GM12878 (cell line): ENCODE measurements around the gene FRMD3. TPM values are rescaled to one million over a fixed set of nuclear protein-coding genes. Genes with fewer than 3 reads are reported as not detected.

Experiments used
- ATAC-seq: fragments of 200-7000 bp; cut with Tn5 transposase; 3 replicates; pipeline ENCODE4 v1.9.1; 2020; ENCODE audit warnings: mild to moderate bottlenecking, moderate library complexity
- BruUV-seq: library from RNA; stranded (reverse); fragments of 400-500 nt; replicated peaks from 2 replicates; lab custom pipeline; 2021; lab: Mats Ljungman, UMichigan
- CTCF ChIA-PET: fragments of 300-600 bp; sonication (Branson Sonifier 250); formaldehyde crosslinking; extraction: SDS; loops from one replicate; lab custom pipeline; 2021; ENCODE audit warnings: inconsistent platforms; lab: Yijun Ruan, JAX
- POLR2A ChIA-PET: fragments of 350-600 bp; formaldehyde crosslinking; extraction: SDS; loops from one replicate; lab custom pipeline; 2021; ENCODE audit warnings: inconsistent platforms; lab: Charles Lee
- RAD21 ChIA-PET: fragments of 300-600 bp; sonication (Branson Sonifier 250); formaldehyde crosslinking; loops from one replicate; lab custom pipeline; 2023; ENCODE audit warnings: antibody characterized with exemption; ENCODE audit not compliant: unreplicated experiment; lab: Charles Lee
- SMC1A ChIA-PET: fragments of 300-600 bp; sonication (Branson Sonifier 250); formaldehyde crosslinking; loops from one replicate; lab custom pipeline; 2023; ENCODE audit not compliant: unreplicated experiment, uncharacterized antibody; lab: Charles Lee
- DNase-seq: peaks from one replicate; pipeline ENCODE4 v3.0.0-alpha.2; 2011; ENCODE audit warnings: low read depth, low spot score
- FAIRE-seq: peaks from 3 replicates; lab custom pipeline; 2011; peaks lifted over from hg19 to GRCh38; lab: Jason Lieb, UNC
- H2AFZ ChIP-seq: 2 replicates; pipeline ENCODE4 v1.6.0; 2011; ENCODE audit warnings: low read depth, low read length, control low read depth; ENCODE audit not compliant: control insufficient read depth
- H3K27ac ChIP-seq: 2 replicates; pipeline ENCODE4 v1.5.1; 2011; ENCODE audit warnings: control low read depth; ENCODE audit not compliant: control insufficient read depth, insufficient read depth
- H3K27me3 ChIP-seq, 2 experiments: replicated peaks in 1 of 2; 2 replicates each; pipeline versions ENCODE4 v1.6.0 to v1.6.1; 2011; ENCODE audit warnings: low read length in 1 of 2; ENCODE audit not compliant: control insufficient read depth in 2 of 2, insufficient read depth in 2 of 2
- H3K36me3 ChIP-seq, 2 experiments: 2 replicates each; pipeline ENCODE4 v1.5.1; 2011; ENCODE audit warnings: low read length in 1 of 2; ENCODE audit not compliant: control insufficient read depth in 2 of 2, insufficient read depth in 2 of 2
- H3K4me1 ChIP-seq: 2 replicates; pipeline ENCODE4 v1.6.1; 2011; ENCODE audit warnings: mild to moderate bottlenecking, low read length, moderate library complexity, mixed read lengths; ENCODE audit not compliant: control insufficient read depth, insufficient read depth
- H3K4me2 ChIP-seq: 2 replicates; pipeline ENCODE4 v1.6.0; 2011; ENCODE audit warnings: control low read depth; ENCODE audit not compliant: control insufficient read depth, insufficient read depth
- H3K4me3 ChIP-seq: fragments of 200-600 bp; sonication (generic); 2 replicates; pipeline ENCODE4 v1.5.1; 2016
- H3K79me2 ChIP-seq: 2 replicates; pipeline ENCODE4 v1.6.0; 2011; ENCODE audit warnings: low read length; ENCODE audit not compliant: control insufficient read depth, insufficient read depth
- H3K9ac ChIP-seq: 2 replicates; pipeline ENCODE4 v1.8.0; 2011; ENCODE audit warnings: low read length, control low read depth, mixed read lengths; ENCODE audit not compliant: control insufficient read depth, insufficient read depth
- H3K9me3 ChIP-seq: replicated peaks from 3 replicates; pipeline ENCODE4 v1.5.1; 2011; ENCODE audit warnings: mild to moderate bottlenecking, low read length; ENCODE audit not compliant: control insufficient read depth, insufficient read depth
- H4K20me1 ChIP-seq: 2 replicates; pipeline ENCODE4 v1.6.0; 2011; ENCODE audit not compliant: control insufficient read depth, insufficient read depth
- KAT2A ChIP-seq: conservative IDR thresholded peaks from 2 replicates; pipeline ENCODE4 v1.6.1; 2011; ENCODE audit warnings: low read depth, low read length; ENCODE audit not compliant: control insufficient read depth
- WGBS: methylation state at CpG from one replicate; pipeline ENCODE4 v1.1.6; 2016; ENCODE audit warnings: low lambda C conversion rate; ENCODE audit not compliant: insufficient replicate concordance, insufficient coverage; ENCODE audit errors: missing lambda C conversion rate; 5-methylcytosine and 5-hydroxymethylcytosine counted together
- in situ Hi-C: fragments of 300-500 bp; cut with MboI; formaldehyde crosslinking; loops from 9 replicates; pipeline ENCODE4 v1.14.3; 2018; ENCODE audit warnings: mixed read lengths
- intact Hi-C: fragments of 100-400 bp; cut with micrococcal nuclease; formaldehyde crosslinking; loops from one replicate; pipeline ENCODE4 v1.14.2; 2022; ENCODE audit not compliant: unreplicated experiment
- polyA plus RNA-seq, 11 experiments: library from polyadenylated mRNA; depleted of rRNA in 4 of 11; unstranded in 6 of 11; stranded (reverse) in 5 of 11; fragments of >200 nt; fragmentation: Nextera tagmentation in 4 of 11; fragmentation: Illumina TruSeq in 1 of 11; extraction: Ambion mirVana in 4 of 11; extraction: Trizol in 1 of 11; gene quantifications; 1 replicate in 1 of 11; 2 replicates in 10 of 11; pipeline versions ENCODE4 v1.2.1 to v1.2.3, GENCODE V29; 2011 to 2016; ENCODE audit warnings: inconsistent platforms in 2 of 11, missing spikeins in 2 of 11, low read depth in 1 of 11
- small RNA-seq: library from RNA; depleted of rRNA; stranded (forward); fragments of <200 nt; gene quantifications from one replicate; pipeline ENCODE3, GENCODE V24; 2014
- total RNA-seq, 4 experiments: library from RNA; depleted of rRNA in 3 of 4; stranded (reverse); fragments of >200 nt in 3 of 4; fragmentation: Illumina TruSeq in 1 of 4; extraction: Trizol in 1 of 4; gene quantifications; 2 replicates each; pipeline versions ENCODE4 v1.2.1 to v1.2.3, GENCODE V29; 2013 to 2021

The FRMD3 gene
- total and polyA plus RNA-seq, 10 of the 15 experiments (the other 5 are each of a cell fraction or from before 2014, with no cell fraction given) = 0.04 to 0.68 (median 0.21) TPM; not detected in 1

GRCh38 chr9:83196946-83197345 lies 341.3 kb downstream of the FRMD3 start:
- SMC1A ChIA-PET = interaction anchor here (1.1 kb wide), 1 partner anchor 16 kb away, joined by 3 read pairs; no protein-coding TSS in a partner anchor
- TF ChIP-seq KAT2A = no peak
- no peak overlapping the region for H3K27ac ChIP-seq
- no peak for FAIRE-seq
- no peak overlapping the region for H3K9ac ChIP-seq
- H3K4me1 ChIP-seq = no peaks in the 10 kb centered on the region
- no peak for DNase-seq
- H3K9me3 ChIP-seq = no peaks in the 10 kb centered on the region
- H3K4me3 ChIP-seq = no peak overlapping the region
- no peaks in the 10 kb centered on the region for H4K20me1 ChIP-seq
- no peak overlapping the region for H2AFZ ChIP-seq
- no peak overlapping the region for H3K4me2 ChIP-seq
- H3K27me3 ChIP-seq = no peaks in the 10 kb centered on the region; a peak in 1 of 4 replicates
- H3K36me3 ChIP-seq = no peaks in the 10 kb centered on the region
- no peak for ATAC-seq
- in situ Hi-C loops = no loop called here
- CTCF ChIA-PET = interaction anchor here (1.0 kb wide), 1 partner anchor 347 kb away, joined by 3 read pairs; no protein-coding TSS in a partner anchor
- RAD21 ChIA-PET = no interaction called here
- no peaks in the 10 kb centered on the region for H3K79me2 ChIP-seq
- no TSS peak for BruUV-seq
- intact Hi-C loops = no loop called here
- POLR2A ChIA-PET = no interaction called here
- 22% methylated on average over 2 of the region's 2 CpGs for WGBS

Small RNAs within 50 kb of the gene (small RNA-seq; reads per million reads assigned to genes)
- gene AL137847.3 (not detected), gene RN7SKP242 (not detected), gene RNU4-29P (not detected)

Other genes starting within 250 kb of the FRMD3 start
- 10.6 and 12.0 TPM in 2 replicates for gene IDNK, start 84.7 kb upstream of the FRMD3 start, total RNA-seq (2014; rRNA removed)
- gene IDNK, start 84.7 kb upstream of the FRMD3 start, total RNA-seq (2014; rRNA removed; fragmentation: Illumina TruSeq; extraction: Trizol) = 8.5 and 11.1 TPM in 2 replicates
- gene IDNK, start 84.7 kb upstream of the FRMD3 start, total RNA-seq (2021) = 7.0 and 7.7 TPM in 2 replicates
- 8.9 and 14.2 TPM in 2 replicates for gene IDNK, start 84.7 kb upstream of the FRMD3 start, polyA plus RNA-seq (2011; rRNA removed)
- gene IDNK, start 84.7 kb upstream of the FRMD3 start, polyA plus RNA-seq (2014; fragmentation: Illumina TruSeq; extraction: Trizol) = 10.6 and 15.2 TPM in 2 replicates
- gene IDNK, start 84.7 kb upstream of the FRMD3 start, polyA plus RNA-seq (2014; fragmentation: Nextera tagmentation; extraction: Ambion mirVana) = 1 to 10 TPM; 8.7 to 8.9 TPM
- 11.0 TPM in 2 replicates for gene IDNK, start 84.7 kb upstream of the FRMD3 start, polyA plus RNA-seq (2014; rRNA removed)
- 10 to 100 TPM; 18.3 to 19.1 TPM for gene IDNK, start 84.7 kb upstream of the FRMD3 start, polyA plus RNA-seq (2016; fragmentation: Nextera tagmentation; extraction: Ambion mirVana)
- 66.3 and 66.5 TPM in 2 replicates for gene UBQLN1, start 169.6 kb upstream of the FRMD3 start, total RNA-seq (2014; rRNA removed)
- gene UBQLN1, start 169.6 kb upstream of the FRMD3 start, total RNA-seq (2014; rRNA removed; fragmentation: Illumina TruSeq; extraction: Trizol) = 44.5 and 47.0 TPM in 2 replicates
- gene UBQLN1, start 169.6 kb upstream of the FRMD3 start, total RNA-seq (2021) = 65.4 and 71.6 TPM in 2 replicates
- 115 and 118 TPM in 2 replicates for gene UBQLN1, start 169.6 kb upstream of the FRMD3 start, polyA plus RNA-seq (2011; rRNA removed)
- 65.9 and 72.9 TPM in 2 replicates for gene UBQLN1, start 169.6 kb upstream of the FRMD3 start, polyA plus RNA-seq (2014; fragmentation: Illumina TruSeq; extraction: Trizol)
- 10 to 100 TPM; 12.4 to 15.0 TPM for gene UBQLN1, start 169.6 kb upstream of the FRMD3 start, polyA plus RNA-seq (2014; fragmentation: Nextera tagmentation; extraction: Ambion mirVana)
- 62.0 and 74.7 TPM in 2 replicates for gene UBQLN1, start 169.6 kb upstream of the FRMD3 start, polyA plus RNA-seq (2014; rRNA removed)
- 10 to 100 TPM; 76.2 to 81.2 TPM for gene UBQLN1, start 169.6 kb upstream of the FRMD3 start, polyA plus RNA-seq (2016; fragmentation: Nextera tagmentation; extraction: Ambion mirVana)